Duodenal mucosa (tissue), 2 donors: ENCODE data around the gene SLC16A3.

Experiments used
- H3K27ac ChIP-seq: one replicate; pipeline ENCODE4 v1.7.0; 2013; ENCODE audit warnings: low read depth, low read length
- H3K27me3 ChIP-seq, 2 donors: one replicate each; pipeline ENCODE4 v1.7.0; 2013; ENCODE audit warnings: low read length in 2 of 2, control low read depth in 1 of 2; ENCODE audit not compliant: insufficient read depth in 2 of 2, control insufficient read depth in 1 of 2
- H3K36me3 ChIP-seq, 2 donors: one replicate each; pipeline ENCODE4 v1.7.0; 2013; ENCODE audit warnings: low read length in 2 of 2, control low read depth in 1 of 2; ENCODE audit not compliant: insufficient read depth in 2 of 2, control insufficient read depth in 1 of 2
- H3K4me1 ChIP-seq, 2 donors: one replicate each; pipeline ENCODE4 v1.7.0; 2013; ENCODE audit warnings: low read length in 2 of 2, control low read depth in 1 of 2; ENCODE audit not compliant: insufficient read depth in 2 of 2, control insufficient read depth in 1 of 2
- H3K4me3 ChIP-seq, 2 donors: one replicate each; pipeline ENCODE4 v1.7.0; 2013; ENCODE audit warnings: low read length in 2 of 2, low read depth in 1 of 2
- H3K9ac ChIP-seq, 2 donors: one replicate each; pipeline ENCODE4 v1.7.0; 2013; ENCODE audit warnings: low read length in 2 of 2, low read depth in 1 of 2
- H3K9me3 ChIP-seq, 2 donors: one replicate each; pipeline ENCODE4 v1.7.0; 2013; ENCODE audit warnings: low read length in 2 of 2, control low read depth in 1 of 2; ENCODE audit not compliant: control insufficient read depth in 1 of 2

The SLC16A3 gene

DNA sequence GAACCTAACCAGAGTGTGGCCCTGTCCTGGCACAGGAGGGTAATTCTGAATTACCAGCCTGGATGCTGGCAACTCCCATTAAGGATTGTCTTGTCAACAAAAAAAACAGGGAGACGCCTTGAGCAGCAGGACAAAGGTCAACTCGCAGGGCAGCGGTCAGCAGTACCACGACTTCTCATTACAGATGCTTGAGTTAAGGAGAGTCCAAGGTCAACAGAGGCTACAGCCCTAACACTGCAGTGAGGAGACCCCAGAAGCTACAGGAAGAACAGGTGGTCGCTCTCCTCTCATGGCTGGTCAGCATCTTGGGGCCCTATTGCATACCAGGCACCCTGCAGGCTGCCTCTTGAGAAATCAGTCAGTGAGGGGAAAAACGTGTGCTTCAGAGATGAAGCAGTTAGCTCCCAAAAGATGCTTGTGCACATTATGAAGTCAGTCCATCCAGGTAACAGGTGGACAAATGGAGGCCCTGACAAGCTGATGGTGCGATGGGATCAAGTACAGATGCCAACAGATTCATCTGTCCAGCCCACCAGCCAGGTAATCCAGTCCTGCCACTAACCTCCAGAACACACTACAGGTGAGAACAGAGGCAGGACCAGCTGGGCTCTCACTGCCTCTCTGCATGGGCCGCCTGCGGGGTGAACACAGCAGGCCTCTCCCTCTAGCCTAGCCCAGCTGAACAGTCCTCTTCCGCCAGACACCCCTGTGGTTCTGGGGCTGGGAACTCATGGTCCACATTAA lies 40.5 kb downstream of the SLC16A3 start:
- peaks cover 68 to 72% of the 10 kb centered on the region in 2 donors for H3K4me1 ChIP-seq
- H3K36me3 ChIP-seq: peaks cover 26 to 50% of the 10 kb centered on the region in 2 donors
- no peaks in the 10 kb centered on the region for H3K27me3 ChIP-seq
- peak overlapping the region in 1 of 2 donors; percentile 48 for H3K9ac ChIP-seq
- peak overlapping the region; percentile 26 for H3K27ac ChIP-seq
- H3K4me3 ChIP-seq: peak overlapping the region in 1 of 2 donors; percentile 36
- H3K9me3 ChIP-seq: no peaks in the 10 kb centered on the region

DNA sequence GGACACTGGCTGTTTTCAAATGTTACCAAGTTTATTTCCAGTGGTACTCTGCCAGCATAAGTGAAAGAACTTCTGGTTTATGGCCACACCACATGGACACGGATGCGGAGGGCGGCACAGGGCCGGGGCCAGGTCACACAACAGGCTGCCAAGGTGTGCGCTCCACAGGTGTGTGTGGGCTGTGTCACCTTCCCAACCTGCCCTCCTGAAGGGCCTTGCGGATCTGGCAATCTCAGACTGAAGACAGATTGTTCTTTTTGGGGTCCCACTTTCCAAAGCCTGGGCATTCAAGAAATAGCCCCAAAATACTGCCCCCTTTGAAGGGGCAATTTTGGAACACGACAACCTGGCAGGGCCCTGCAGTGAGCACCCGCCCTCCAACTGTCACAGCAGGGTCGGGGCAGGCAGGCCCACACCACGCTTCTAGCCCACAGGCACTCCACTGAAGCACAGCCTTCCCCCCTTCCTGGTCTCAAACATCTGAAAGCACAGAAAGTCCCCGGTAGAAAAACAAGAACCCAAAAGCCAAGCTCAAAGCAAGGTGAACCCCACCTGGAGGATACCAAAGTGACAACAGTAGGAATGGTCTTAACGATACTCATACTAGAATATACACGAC lies 41.1 kb downstream of the SLC16A3 start:
- peak overlapping the region; percentile 39 to 43 for H3K9ac ChIP-seq
- no peaks in the 10 kb centered on the region for H3K27me3 ChIP-seq
- H3K4me1 ChIP-seq: peaks cover 71 to 74% of the 10 kb centered on the region in 2 donors
- H3K4me3 ChIP-seq: peak overlapping the region; percentile 33 to 36
- peaks cover 22 to 43% of the 10 kb centered on the region in 2 donors for H3K36me3 ChIP-seq
- H3K9me3 ChIP-seq: no peaks in the 10 kb centered on the region
- peak overlapping the region; percentile 26 for H3K27ac ChIP-seq

DNA sequence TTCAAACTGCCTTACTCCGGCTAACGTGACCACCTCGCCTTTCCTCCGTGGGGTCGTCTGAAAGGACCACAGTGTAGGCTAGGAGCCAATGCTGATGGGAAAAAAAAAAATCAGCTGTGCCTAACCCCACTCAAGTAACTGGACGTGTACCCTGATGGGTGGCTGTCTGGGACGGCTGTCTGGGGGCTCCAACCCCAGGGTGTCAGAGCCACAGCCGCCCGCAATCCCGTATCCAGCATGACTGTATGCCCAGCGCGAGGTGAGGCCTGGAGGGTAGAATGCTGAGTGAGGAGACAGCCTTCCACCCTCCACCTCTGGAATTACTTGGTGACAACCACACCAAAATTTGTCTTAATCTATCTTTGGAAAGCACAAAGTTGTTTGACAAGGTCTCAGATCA lies 41.8 kb downstream of the SLC16A3 start:
- H3K9me3 ChIP-seq: no peaks in the 10 kb centered on the region
- peak overlapping the region in 1 of 2 donors; percentile 33 for H3K4me3 ChIP-seq
- no peaks in the 10 kb centered on the region for H3K27me3 ChIP-seq
- H3K27ac ChIP-seq: peak overlapping the region; percentile 26
- H3K36me3 ChIP-seq: peaks cover 18 to 36% of the 10 kb centered on the region in 2 donors
- peaks cover 71% of the 10 kb centered on the region in 2 donors for H3K4me1 ChIP-seq
- peak overlapping the region; percentile 39 for H3K9ac ChIP-seq

DNA sequence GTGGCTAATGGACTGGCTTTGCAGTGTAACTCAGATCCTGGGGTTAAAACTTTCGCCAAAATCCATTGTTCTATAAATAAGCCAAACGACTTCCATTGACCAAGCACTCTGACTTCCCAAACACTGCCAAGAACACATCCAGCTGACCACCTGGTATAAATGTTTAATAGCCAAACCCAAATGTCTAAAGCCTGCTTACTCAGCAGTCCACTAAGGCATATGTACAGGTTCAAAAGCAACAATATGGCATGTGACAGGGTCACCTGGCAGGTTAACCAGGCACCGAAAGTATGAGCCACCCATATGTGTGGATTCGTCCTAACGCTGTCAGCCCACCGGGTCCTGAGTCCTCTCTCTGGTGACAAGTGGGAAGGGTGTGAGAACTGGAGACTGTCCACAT lies 42.6 kb downstream of the SLC16A3 start:
- Histone ChIP-seq H3K27ac (no peak overlapping the region), H3K9ac (peak overlapping the region; percentile 30 to 53), H3K27me3 (no peaks in the 10 kb centered on the region), H3K36me3 (peaks cover 10 to 29% of the 10 kb centered on the region in 2 donors), H3K4me3 (peak overlapping the region; percentile 68 to 72), H3K4me1 (peaks cover 63 to 66% of the 10 kb centered on the region in 2 donors), H3K9me3 (no peaks in the 10 kb centered on the region)

DNA sequence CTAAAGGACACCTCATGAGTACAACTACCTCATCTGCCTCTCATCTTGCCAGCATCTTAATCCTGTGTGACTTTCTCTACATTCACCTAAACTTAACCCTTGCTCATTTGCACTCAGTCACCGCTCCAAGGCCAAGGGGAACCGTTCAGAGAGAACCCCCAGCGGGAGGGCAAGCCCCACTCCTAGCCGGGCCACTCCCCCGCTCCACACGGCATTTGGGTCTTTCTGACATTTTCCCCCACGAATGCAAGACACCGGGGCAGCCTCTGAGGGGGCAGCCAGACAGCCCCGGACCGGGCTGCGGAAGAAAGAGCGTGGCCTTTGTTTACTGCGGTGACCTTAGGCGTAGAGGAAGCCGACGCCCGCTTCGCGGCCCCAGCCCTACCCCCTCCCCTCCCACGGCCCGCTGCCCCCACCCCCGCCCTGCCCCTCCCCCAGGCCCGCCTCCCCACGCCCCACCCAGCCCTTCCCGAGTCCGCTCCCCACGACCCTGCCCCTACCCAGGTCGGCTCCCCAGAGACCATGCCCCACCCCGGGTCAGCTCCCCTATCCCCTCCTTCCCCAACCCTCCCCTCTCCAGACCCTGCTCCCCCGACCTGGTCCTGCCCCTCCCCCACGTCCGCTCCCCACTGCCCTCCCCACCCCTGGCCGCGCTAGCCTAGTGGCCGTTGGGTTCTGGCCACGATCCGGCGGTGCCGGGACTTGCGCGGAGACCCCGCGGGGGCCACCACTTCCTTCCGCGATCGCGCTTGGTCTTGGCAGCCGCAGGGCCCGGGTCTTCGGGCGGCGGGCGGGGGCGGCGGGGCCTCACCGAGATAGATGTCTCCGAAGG lies 43.9 kb downstream of the SLC16A3 start:
- H3K36me3 ChIP-seq: peaks cover 9 to 29% of the 10 kb centered on the region in 2 donors
- no peaks in the 10 kb centered on the region for H3K9me3 ChIP-seq
- peak overlapping the region; percentile 68 to 79 for H3K4me3 ChIP-seq
- H3K9ac ChIP-seq: peak overlapping the region; percentile 53 to 81
- H3K27ac ChIP-seq: peak overlapping the region; percentile 92
- H3K4me1 ChIP-seq: peaks cover 53 to 55% of the 10 kb centered on the region in 2 donors
- H3K27me3 ChIP-seq: no peaks in the 10 kb centered on the region

DNA sequence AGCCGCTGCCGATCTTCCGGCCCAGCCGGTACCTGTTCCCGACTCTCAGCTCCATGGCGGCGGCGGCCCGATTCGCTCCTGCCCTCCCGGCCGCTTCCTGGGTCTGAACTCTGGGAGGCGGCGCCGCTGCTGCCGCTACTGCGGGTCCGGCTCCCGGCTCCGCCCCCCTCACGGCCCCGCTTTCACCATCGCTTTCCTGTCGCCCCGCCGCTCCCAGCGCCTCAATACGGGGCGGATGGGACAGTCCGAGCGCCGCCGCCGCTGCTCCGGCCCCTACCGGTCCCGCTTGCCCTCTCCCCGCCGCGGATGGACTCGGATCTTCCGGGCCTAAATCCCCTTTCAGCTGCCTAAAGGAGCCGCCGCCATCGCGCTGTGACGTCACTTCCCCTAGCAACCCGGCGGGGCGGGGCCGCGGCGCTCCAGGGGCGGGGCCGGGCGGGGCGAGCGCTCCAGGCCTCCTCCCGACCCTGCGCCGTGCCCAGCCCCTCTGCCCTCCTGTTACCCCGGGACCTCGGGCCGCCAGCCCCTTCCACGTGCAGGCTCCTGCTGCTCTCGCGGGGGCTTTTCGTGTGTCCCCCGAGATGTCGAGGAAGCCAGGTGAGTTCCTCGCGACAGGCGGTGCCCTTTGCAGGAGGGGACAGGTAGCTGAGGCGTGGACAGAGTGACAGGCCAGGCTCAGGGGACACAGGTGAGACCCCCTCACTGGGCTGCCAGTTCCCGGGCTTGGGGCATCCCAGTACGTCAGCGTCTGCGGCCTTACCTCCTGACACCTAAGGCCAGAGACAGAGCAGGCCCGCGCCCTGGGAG lies 44.7 kb downstream of the SLC16A3 start, which contains the start of gene CSNK1D:
TSS of gene CSNK1D (minus strand) at position 374 of the 807 bp plus-strand sequence. CDS start at position 55, 319 bp downstream.
- Histone ChIP-seq H3K36me3 (peaks cover 13 to 29% of the 10 kb centered on the region in 2 donors), H3K27ac (peak within 1 kb of the TSS; percentile 92), H3K4me1 (peaks cover 46 to 50% of the 10 kb centered on the region in 2 donors), H3K27me3 (no peaks in the 10 kb centered on the region), H3K9me3 (no peaks in the 10 kb centered on the region), H3K9ac (peak within 1 kb of the TSS; percentile 80 to 81), H3K4me3 (peak within 1 kb of the TSS; percentile 68 to 79)

DNA sequence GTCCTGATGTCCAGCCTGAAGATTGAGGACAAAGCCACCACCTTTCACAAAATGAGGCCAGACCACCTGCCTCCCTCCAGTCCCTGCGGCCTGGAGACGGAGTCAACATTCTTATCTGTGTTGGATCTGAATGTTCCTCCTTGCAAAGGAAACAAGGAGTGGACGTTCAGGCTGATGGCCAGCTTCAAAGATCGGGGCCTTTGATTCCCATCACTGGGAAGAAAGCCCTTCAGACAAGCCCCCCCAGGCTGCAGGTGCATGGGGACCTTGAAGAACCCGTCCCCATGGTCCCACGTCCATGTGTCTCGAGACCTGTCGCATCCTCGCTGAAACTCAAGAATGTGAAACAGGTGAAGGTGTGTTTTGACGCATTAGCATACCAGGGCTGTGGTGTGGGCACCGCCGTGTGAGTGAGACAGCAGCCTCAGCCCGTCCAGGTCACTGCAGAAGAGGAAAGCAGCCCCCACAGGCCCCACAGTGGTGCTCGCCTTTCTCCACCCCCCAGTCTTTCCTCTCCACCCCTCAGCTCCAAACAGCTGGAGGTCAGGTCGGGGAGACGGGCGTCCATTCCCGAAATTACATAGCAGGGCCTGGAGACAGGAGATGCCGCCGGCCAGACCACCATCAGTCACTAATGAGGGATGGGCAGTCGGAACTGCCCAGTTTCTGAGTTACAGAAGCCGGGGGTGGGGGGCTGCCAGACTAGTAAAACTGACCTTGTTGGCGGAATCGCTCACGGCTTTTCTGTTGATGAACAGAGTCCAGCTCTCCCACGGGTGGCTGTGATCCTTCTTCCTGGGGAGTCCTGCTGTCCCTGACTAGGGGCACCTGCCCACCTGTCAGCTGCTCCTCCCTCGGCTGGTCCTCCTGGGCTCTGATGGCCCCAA lies 45.5 kb downstream of the SLC16A3 start:
- no peaks in the 10 kb centered on the region for H3K9me3 ChIP-seq

DNA sequence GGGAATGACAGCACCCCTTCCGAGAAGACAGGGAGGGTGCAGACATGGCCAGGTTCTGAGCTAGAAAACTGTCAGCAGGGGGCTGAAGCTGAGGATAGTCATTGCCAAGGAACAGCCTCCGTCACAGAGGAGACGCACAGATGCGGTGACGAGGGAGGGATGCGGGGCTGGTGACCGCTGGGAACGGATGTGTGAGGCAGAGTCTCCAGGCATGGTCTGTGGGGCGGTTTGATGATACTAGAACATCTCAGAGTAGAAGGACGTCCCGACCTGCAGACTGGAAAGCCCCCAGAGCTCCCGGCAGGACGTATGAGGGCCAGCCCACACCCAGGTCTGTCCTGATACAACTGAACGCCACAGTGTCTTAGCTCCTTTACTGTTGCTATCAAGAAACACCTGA lies 46.5 kb downstream of the SLC16A3 start:
- H3K4me1 ChIP-seq: peaks cover 36 to 38% of the 10 kb centered on the region in 2 donors
- H3K27ac ChIP-seq: no peak overlapping the region
- H3K36me3 ChIP-seq: peaks cover 13 to 19% of the 10 kb centered on the region in 2 donors
- no peaks in the 10 kb centered on the region for H3K27me3 ChIP-seq
- peak overlapping the region in 1 of 2 donors; percentile 12 for H3K9ac ChIP-seq
- no peak overlapping the region for H3K4me3 ChIP-seq
- H3K9me3 ChIP-seq: no peaks in the 10 kb centered on the region

More for the DNA sequence above, 45.5 kb downstream of the SLC16A3 start:
- peak overlapping the region; percentile 68 to 79 for H3K4me3 ChIP-seq
- H3K4me1 ChIP-seq: peaks cover 45 to 47% of the 10 kb centered on the region in 2 donors
- peak overlapping the region; percentile 75 to 80 for H3K9ac ChIP-seq
- no peaks in the 10 kb centered on the region for H3K27me3 ChIP-seq
- H3K27ac ChIP-seq: no peak overlapping the region
- peaks cover 13 to 28% of the 10 kb centered on the region in 2 donors for H3K36me3 ChIP-seq
